ENCODE data around the gene AKR1E2.

Gene AKR1E2

DNA sequence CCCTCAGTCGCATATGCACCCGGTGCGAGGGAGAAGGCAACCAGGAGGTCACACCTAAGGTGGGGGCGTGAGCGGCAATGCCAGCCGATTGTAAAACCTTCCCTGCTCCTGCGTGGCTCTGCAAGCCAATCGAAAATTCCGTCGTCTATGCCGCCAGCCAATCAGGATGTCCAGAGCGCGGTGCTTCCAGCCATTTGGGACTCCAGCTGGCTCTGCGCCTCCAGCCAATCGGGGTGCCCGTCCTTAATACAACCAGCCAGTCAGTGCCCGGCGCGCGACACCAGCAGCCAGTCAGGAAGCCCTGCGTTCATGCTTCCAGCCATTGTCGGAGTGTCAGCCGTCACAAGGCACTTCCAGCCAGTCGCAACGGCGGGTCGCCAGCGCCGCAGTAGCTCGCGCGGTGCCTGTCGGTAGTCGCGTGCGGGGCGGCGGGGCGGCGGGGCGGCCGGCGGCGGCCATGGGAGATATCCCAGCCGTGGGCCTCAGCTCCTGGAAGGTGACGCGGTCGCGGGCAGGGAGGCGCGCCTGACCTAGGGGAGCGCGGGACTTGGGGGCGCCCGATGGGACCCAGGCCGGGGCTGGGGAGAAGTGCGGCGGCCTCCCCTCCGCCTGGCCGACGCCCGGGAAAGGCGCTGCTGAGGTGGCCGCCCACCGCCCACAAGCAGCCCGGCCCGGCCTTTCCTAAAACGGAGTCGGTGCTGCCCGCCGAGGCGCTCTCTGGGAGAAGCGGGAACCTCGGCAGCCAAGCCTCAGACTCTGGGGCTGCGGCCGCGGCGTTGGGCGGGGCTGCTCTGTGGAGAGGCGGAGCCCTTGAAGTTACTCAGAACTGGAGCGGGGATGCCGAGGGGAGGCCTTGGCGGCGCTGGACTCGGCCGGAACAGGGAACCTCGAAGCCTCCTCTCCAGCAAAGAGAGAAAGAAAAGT, at the start of gene AKR1E2:
Gene AKR1E2 (plus strand): TSS at position 340 of the 924 bp plus-strand sequence. CDS start 118 bp downstream, at position 458.
- DNase-seq = no peak

DNA sequence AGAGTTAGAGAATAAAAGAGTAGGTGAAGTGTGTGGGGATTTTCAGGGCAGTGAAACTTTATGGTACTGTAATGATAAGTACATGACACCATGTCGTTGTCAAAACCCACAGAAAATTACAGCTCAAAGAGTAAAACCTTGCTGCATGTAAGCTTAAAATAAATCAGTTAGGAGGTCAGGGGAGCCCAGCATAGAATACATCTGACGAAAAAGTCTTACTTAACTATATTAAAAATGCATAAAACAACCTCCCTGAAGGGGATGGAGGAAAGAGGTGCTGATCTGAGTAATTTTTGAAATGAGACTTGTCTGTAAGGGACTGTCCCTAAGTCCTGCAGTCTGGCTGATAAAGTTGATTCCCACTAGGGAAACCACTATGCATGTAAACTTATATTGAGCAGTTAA, 49.8 kb upstream of the AKR1E2 start:
- DNase-seq = no peak

DNA sequence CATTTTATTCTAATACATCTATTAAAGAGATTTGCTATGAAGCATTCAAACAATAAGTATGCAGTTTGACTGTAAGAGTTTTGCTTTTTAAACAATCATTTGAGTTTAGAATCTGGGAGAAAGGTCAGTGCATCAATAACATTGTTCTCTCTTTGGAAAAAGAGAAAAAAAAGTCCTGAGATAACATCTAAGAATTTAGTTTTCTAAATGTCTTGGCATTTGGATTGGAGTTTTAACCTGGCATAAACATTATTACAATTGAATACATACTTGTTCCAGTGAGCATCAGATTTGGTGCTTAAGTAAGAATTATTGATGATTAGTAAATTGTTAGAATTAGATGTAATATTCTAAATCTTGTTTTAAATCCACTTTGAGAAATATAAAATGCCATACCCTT, 47.2 kb upstream of the AKR1E2 start:
- DNase-seq = no peak

DNA sequence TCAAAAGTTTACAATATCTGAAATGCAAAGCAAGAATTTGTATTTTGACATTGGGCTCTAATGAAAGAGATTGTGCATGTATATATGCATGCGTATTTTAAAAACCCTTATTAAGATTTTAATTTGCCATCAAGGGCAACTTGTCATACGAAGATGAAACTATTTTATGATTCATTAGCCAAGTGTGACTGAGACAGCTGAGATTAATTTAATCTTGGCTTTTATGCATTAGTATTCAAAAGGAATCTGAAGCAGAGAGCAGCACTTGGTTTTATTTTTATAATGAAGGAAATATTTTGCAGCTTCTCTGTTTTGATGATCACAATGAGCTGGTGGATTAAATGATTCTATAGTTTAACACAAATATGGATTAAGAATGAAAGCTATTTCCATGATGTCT, 45.9 kb upstream of the AKR1E2 start:
- no peak for DNase-seq

DNA sequence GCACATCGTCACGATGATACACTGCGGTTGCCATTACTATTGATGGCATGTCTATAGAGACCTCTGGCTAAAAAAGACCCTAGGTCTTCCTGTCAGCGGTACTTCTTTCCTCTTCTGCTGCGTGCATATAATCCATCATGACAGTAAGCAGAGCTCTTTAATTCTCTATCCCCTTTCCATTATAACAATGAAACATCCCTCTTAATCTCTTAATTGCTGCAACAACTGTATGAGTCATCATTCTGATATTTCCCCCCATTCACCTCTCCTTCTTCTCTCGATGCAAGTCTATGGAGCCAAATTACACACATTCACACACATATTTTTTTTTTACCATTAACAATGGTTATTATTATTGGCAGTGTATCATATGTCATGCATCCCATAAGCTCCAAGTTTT, 45.2 kb upstream of the AKR1E2 start:
- no peak for DNase-seq

DNA sequence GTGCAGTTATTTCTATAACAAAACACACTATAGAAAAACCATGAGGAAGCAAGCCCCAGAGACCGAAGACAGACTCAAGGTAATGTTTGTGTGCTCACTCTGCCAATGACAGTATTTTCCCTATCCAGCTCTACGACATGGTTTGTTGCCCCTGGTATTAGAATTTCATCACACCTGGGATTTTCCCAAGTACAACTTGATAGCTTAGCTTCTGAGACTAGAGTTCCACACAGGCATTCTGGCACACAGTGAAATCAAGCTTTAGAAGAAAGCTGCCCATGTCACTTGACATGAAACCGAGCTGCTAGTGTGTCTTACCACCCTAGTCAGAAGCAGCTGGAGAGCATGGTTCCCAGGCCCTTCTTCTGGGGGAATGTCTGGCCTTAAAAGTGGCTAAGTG, 44.1 kb upstream of the AKR1E2 start:
- no peak for DNase-seq

DNA sequence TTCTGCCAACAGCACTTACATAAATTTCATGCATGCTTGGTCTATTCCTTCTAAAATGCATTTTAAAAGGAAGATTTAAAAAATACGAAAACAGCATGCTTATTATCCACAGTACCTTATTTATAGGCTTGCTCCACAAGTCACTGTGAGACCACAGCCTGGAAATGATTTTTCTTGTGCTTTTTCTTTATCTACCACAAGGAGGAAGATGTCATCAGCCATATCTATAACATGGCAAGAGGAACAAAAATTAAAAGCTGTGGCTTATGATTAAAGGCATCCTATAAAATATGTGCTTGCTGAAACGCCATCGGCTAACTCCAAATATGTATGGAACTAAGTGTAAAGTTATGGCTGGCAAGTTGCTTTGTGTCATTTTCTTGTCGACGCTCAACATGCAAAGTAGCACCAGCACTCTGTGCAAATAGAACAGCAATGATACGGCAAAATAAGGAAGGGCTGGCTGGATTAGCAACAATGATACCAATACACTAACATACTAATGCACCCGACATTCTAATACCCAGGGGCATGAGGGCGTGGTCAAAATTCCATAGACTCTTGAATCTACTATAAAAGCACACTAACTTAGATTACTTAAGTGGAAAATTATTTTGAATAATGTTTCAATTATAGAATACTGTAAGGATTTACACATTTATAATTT, 41.2 kb upstream of the AKR1E2 start:
- DNase-seq = no peak

DNA sequence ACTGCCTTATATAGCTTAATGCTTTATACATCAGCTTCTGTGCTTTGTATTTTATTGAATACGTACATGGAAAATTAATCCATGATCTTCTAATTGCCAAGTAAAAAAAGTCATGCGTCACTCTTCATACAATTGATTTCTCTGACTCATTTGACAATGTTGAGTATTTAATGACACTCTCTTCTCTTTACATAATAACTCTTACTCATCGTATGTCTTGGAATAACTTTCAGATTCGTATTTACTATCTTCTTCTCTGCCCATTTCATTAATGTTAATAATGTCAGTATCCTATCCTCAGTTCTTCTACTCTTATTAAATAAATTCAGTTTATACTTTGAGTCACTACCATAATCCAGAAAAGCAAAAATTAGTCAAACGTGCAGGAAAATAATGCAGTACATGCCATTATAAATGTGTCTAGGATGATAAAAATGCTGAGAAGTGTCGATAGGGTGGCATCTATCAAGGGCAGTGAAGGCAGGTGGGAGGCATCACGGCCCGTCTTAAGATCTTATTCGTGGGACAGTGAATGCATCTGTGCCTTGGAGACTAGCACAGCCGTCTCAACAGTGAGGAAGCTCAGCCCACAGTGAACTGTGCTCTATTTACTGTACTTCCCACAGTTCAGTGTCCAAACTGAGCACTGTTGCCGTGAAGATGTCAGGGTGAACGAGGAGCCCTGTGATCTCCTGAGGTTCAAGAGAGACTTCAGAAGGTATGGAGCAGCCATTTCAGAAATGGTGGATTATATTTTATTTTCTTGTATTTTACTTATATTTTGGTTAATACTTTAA, 39.8 kb upstream of the AKR1E2 start:
- DNase-seq = no peak

GRCh38 chr10:4790045-4790444, 36.0 kb upstream of the AKR1E2 start:
- no peak for DNase-seq

- no peak for DNase-seq
These were observed 35.1 kb upstream of the AKR1E2 start for GRCh38 chr10:4790922-4791321.

DNA sequence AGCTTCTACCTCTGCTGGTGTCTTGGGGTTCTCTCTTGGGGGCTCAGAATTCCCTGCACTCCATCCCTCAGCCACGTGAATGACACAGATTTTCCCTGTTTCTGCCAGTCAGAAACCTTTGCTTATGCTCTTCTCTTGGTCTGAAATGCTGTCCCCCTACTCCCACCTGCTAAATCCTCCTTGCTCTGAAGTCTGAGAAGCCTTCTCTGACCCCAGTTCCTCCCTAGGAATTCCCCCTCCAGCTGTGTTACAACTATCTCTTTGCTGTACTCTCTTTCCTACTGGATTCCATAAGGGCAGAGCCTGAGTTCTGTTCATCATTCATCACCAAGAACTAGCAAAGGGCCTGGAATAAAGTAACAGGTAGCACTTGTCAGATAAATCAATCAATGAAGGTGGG, 33.6 kb upstream of the AKR1E2 start:
- DNase-seq = no peak

DNA sequence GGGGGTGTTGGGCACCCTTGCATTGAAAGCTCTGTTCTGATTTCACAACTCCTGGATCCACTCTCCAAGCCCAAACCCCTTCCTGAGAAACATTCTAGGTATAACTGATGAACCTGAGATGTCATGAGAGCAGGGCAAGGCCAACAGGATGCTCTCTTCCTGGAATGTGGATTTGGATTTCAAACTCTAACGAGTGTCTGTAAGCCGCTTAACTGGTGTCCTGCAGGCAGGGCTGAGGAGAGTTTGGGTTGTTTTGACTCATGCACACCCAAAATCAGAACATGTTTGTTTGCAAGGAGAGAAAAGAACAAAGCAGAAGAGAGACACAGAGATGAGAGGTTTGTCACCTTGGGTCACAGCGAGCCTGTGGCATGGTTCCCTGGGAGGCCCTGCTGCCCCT, 24.6 kb upstream of the AKR1E2 start:
- no peak for DNase-seq

- DNase-seq = no peak
These were observed 23.1 kb upstream of the AKR1E2 start for GRCh38 chr10:4802711-4803487.

DNA sequence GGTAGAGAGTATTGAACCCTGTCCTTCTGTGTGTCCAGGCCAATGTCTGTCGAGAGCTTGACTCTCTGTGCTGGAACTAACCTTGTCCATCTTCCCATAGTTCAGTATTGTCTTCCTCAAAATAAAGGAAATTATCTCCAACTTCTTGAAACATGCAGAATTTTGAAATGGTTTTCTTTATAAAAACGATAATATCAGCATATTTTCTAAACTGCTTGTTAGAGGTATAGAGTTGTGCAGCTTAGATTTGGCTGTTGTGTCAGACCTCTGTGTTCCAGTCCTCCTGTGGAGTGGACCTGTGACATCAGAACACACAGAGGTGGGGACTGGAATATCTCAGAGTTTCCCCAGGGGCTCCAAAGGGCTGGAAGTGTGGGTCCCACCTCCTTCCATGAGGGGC, 22.2 kb upstream of the AKR1E2 start:
- no peak for DNase-seq

- DNase-seq = no peak
These were observed 21.5 kb upstream of the AKR1E2 start for GRCh38 chr10:4804465-4804864.

DNA sequence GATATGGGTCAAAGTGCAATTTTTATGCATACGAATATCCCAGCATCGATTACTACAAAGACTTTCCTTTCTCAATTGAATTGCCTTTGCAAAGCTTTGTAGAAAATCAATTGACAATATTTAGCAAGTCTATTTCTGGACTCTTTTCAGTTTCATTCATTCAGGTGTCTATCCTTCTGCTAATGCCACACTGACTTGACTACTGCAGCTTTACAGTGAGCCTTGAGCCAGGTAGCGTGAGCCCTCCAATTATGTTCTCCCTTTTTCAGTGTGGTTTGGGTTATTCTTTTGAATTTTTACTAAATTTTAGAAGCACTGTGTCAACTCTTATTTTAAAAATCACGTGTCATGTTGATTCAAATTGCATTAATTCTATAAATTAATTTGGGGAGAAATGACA, 19.5 kb upstream of the AKR1E2 start:
- DNase-seq = no peak

DNA sequence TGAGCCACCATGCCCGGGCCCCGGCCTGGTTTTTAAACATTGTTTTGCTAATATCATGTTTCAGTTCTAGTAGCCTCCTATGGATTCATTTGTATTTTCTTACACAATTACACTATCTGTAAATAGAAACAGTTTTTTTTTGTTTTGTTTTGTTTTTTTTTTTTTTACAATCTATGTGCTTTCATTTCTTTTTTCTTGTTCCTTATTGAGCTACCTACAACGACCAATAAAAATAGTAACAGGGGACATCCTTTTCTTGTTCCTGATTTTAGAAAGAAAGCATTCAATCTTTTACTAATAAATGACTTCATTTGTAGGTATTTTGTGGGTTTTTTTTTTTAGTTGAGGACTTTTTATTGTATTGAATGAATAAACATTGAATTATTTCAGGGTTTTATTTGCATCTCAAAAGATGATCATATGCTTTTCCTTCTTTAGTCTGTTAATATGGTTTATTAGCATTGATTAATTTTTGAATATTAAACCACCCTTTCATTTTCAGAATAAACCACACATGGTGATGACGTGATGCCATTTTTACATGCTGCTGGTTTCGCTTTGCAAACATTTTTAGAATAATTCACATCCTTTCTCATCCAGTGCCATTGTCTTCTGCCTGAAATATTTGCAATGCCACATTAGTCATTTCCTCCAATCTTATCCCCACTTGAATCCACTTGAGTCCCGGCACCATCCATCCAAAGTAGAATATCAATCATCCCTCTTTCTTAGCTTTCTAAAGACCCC, 18.1 kb upstream of the AKR1E2 start:
- no peak for DNase-seq

GRCh38 chr10:4809156-4809555, 16.9 kb upstream of the AKR1E2 start:
- DNase-seq = no peak

- no peak for DNase-seq
These were observed 15.9 kb upstream of the AKR1E2 start for GRCh38 chr10:4810092-4810491.

GRCh38 chr10:4812046-4812445, 14.0 kb upstream of the AKR1E2 start:
- DNase-seq = no peak

- DNase-seq = no peak
These were observed 13.0 kb upstream of the AKR1E2 start for GRCh38 chr10:4813023-4813422.

- DNase-seq = no peak
These were observed 12.5 kb upstream of the AKR1E2 start for GRCh38 chr10:4813496-4813895.

All from DMS79 treated with DMSO at 0.1 percent for 48 hours (cell line).